ENCODE results near the gene MIGA2. TPM values are rescaled to one million over a fixed set of nuclear protein-coding genes. Genes with fewer than 3 reads are reported as not detected.

Gene MIGA2
- total RNA-seq, 2 donors from 2014 or later, result 31.8 to 36.3 TPM

GRCh38 chr9:129093602-129094386 lies 57.4 kb downstream of the MIGA2 start:
- intact Hi-C loops (cut with DNase I), result no loop called here
- peak in 1 of 2 donors; percentile 17 for ATAC-seq
- no peak for DNase-seq

GRCh38 chr9:129094387-129095169 lies 58.2 kb downstream of the MIGA2 start:
- ATAC-seq (peak; percentile 39 to 62), DNase-seq (no peak)
- intact Hi-C loops (cut with DNase I), result no loop called here

- ATAC-seq, result no peak
- DNase-seq, result no peak
- intact Hi-C loops (cut with DNase I), result no loop called here
Observed at GRCh38 chr9:129095170-129095667, 58.8 kb downstream of the MIGA2 start.

GRCh38 chr9:129095908-129096307 lies 59.5 kb downstream of the MIGA2 start:
- DNase-seq (no peak), ATAC-seq (no peak)
- intact Hi-C loops (cut with DNase I), result no loop called here

GRCh38 chr9:129097671-129098306 lies 61.4 kb downstream of the MIGA2 start:
- DNase-seq (no peak), ATAC-seq (no peak)

GRCh38 chr9:129098328-129098727 lies 61.9 kb downstream of the MIGA2 start:
- DNase-seq (no peak), ATAC-seq (no peak)
- intact Hi-C loops (cut with DNase I), result no loop called here

More at GRCh38 chr9:129097671-129098306, 61.4 kb downstream of the MIGA2 start:
- intact Hi-C loops (cut with DNase I), result no loop called here

GRCh38 chr9:129100383-129101169 lies 64.2 kb downstream of the MIGA2 start:
- no peak for ATAC-seq
- intact Hi-C loops (cut with DNase I), result no loop called here
- no peak for DNase-seq

- DNase-seq (no peak), ATAC-seq (no peak)
- intact Hi-C loops (cut with DNase I), result no loop called here
Observed at GRCh38 chr9:129101279-129101678, 64.9 kb downstream of the MIGA2 start.

GRCh38 chr9:129102095-129102525 lies 65.7 kb downstream of the MIGA2 start:
- ATAC-seq (no peak), DNase-seq (no peak)
- intact Hi-C loops (cut with DNase I), result no loop called here

- intact Hi-C loops (cut with DNase I), result no loop called here
- DNase-seq (peak; percentile 45), ATAC-seq (peak; percentile 61 to 80)
Observed at GRCh38 chr9:129102791-129103594, 66.6 kb downstream of the MIGA2 start.

- DNase-seq (no peak), ATAC-seq (no peak)
- intact Hi-C loops (cut with DNase I), result no loop called here
Observed at GRCh38 chr9:129103595-129103965, 67.2 kb downstream of the MIGA2 start.

- DNase-seq, result no peak
- intact Hi-C loops (cut with DNase I), result no loop called here
- no peak for ATAC-seq
Observed at GRCh38 chr9:129104051-129104450, 67.6 kb downstream of the MIGA2 start.

- intact Hi-C loops (cut with DNase I), result no loop called here
- ATAC-seq (no peak), DNase-seq (no peak)
Observed at GRCh38 chr9:129105857-129106694, 69.7 kb downstream of the MIGA2 start.

GRCh38 chr9:129107651-129108050 lies 71.2 kb downstream of the MIGA2 start:
- DNase-seq, result no peak

GRCh38 chr9:129108083-129108804 lies 71.8 kb downstream of the MIGA2 start:
- no peak for DNase-seq
- no peak for ATAC-seq
- intact Hi-C loops (cut with DNase I), result no loop called here

More at GRCh38 chr9:129107651-129108050, 71.2 kb downstream of the MIGA2 start:
- intact Hi-C loops (cut with DNase I), result no loop called here
- no peak for ATAC-seq

- ATAC-seq, result no peak
Observed at GRCh38 chr9:129108805-129109536, 72.5 kb downstream of the MIGA2 start.

More at GRCh38 chr9:129108805-129109536, 72.5 kb downstream of the MIGA2 start:
- DNase-seq, result no peak
- intact Hi-C loops (cut with DNase I), result no loop called here
